Measurements from ENCODE around the gene CGB3. TPM values are rescaled to one million over a fixed set of nuclear protein-coding genes. Genes with fewer than 3 reads are reported as not detected.
A peak's percentile ranks its signal among the peaks of the same experiment; 100 is the strongest.

The CGB3 gene
- total RNA-seq, 1 donor from 2014 or later, result not detected

DNA sequence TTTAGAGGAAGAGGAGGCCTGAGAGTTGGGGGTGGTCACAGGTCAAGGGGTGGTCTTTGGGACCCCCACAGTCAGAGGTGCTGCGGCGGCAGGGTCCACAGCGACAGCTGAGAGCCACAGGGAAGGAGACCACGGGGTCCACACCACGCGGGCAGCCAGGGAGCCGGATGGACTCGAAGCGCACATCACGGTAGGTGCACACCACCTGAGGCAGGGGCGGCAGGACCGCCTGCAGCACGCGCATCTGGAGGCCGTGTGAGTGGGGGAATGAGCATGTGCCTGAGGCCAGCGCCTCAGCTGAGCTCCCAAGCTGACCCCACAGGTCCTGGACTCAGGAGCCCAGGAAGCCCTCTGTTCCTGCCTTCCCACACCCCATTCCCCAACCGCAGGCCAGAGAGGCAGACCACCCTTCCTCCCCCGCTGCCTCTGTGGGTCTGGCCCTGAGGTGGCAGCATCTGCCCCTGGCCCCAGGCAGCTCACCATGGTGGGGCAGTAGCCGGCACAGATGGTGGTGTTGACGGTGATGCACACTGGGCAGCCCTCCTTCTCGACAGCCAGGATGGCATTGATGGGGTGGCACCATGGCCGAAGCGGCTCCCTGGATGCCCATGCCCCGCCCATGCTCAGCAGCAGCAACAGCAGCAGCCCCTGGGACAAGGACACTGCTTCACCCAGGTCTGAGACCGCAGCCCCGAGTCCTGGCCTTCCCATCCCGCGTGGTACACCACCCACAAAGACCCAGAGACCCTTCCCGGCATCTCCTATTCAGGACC is 7.9 kb downstream of the CGB3 start:
- DNase-seq (ENCODE audit: low read depth, low spot score), result no peak

DNA sequence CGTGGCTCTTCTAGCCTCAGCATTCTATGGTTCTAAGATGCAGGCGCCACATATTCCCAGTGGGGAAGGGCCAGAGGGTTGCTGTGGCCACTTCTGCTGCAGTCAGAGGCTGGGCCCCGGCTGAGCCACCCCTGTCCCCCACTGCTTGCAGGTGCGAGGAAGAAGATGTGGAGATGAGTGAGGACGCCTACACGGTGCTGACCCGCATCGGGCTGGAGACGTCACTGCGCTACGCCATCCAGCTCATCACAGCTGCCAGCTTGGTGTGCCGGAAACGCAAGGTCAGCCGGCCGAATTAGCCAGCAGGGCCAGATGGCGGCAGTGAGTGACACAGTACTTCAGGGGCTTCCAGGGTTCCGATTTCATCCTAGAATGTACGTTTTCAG is 9.3 kb downstream of the CGB3 start:
- DNase-seq (ENCODE audit: low read depth, low spot score), result no peak

DNA sequence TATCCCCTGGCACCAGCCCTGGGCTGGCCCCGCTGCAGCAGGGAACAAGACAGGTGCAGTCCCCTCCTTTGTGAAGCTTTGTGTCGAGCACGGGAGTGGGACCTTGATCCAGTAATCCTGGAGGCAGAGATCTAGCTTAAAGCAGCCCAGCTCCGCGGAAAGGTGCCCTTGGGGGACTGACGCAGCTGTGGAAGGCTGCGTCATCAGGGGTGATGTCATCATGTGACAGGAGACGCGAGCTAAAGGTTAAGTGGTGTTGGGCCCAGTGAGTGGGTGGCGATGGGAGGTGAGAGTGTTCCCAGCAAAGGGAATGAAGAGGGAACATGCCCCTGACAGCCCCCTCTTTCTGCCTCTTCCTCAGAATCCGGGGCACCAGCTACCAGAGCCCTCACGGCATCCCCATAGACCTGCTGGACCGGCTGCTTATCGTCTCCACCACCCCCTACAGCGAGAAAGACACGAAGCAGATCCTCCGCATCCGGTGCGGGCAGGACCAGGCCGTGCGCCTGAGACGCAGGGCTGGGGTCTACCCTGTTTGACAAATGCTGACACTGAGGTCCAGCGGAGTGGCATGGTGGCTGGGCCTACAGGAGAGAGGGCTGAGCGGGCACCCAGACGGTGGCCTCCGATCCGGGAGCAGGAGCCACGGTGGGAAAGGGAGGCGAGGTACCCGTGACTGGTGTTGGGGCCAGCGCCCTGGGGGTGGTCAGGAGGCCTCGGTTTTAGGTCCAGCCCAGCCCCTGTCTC is 9.8 kb downstream of the CGB3 start:
- no peak for DNase-seq (ENCODE audit: low read depth, low spot score)

DNA sequence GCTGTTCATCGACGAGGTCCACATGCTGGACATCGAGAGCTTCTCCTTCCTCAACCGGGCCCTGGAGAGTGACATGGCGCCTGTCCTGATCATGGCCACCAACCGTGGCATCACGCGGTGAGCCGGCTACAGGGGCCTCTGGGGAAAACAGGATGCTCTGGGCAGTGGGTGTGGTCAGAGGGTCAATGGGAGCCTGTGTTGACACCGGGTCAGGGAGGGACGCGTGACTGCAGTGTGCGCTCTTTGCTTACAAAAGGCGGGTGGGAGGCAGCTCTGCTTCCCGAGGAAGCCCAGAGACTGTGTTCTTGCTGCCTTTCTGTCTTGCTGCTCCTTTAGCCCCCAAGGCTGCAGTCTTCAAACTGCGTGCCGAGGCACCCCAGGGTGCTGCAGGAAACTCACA is 12.9 kb downstream of the CGB3 start:
- DNase-seq (ENCODE audit: low read depth, low spot score), result no peak

DNA sequence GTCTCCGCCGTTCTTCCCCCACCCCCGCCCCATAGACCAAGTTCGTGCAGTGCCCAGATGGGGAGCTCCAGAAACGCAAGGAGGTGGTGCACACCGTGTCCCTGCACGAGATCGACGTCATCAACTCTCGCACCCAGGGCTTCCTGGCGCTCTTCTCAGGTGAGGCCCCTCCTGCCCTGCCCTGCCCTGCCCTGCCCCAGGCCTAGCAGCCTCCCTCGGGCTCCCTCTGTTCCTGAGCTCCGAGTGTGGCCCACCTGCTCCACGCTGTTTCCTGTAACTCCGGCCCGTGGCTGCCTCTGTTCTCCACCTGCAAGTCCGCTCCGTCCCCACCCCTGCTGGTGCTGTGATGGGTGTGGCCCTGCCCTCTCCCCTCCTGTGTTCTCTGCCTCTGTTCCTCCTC is 13.7 kb downstream of the CGB3 start:
- DNase-seq (ENCODE audit: low read depth, low spot score), result no peak

DNA sequence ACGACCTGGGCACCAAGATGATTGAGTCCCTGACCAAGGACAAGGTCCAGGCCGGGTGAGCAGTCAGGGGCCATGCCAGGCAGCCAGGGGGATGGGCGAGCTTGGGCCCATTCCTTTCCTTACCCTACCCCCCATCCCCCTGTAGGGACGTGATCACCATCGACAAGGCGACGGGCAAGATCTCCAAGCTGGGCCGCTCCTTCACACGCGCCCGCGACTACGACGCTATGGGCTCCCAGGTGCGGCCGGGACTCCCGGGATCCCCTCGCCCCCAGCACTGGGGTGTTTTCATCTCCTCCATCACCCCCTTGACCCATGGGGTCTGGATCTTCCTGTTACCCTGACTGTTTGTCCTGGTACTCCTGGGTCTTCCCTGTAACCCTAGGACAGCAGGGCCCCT is 14.3 kb downstream of the CGB3 start:
- no peak for DNase-seq (ENCODE audit: low read depth, low spot score)

DNA sequence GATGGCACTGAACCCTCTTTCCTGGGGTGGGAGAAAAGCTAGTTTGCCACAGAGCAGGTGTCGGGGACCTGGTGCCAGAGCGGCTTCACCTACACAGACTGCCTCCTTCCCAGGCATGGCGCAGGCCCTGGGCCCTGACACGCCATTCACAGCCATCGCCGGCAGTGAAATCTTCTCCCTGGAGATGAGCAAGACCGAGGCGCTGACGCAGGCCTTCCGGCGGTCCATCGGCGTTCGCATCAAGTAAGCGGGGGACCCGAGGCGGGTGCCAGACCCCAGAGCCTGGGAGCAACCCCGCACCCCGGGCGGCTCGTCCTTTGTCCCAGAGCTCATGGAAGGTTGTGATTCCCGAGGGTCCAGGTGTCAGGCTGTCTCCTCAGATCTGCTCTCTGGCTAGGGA is 17.2 kb downstream of the CGB3 start:
- DNase-seq (ENCODE audit: low read depth, low spot score), result no peak

DNA sequence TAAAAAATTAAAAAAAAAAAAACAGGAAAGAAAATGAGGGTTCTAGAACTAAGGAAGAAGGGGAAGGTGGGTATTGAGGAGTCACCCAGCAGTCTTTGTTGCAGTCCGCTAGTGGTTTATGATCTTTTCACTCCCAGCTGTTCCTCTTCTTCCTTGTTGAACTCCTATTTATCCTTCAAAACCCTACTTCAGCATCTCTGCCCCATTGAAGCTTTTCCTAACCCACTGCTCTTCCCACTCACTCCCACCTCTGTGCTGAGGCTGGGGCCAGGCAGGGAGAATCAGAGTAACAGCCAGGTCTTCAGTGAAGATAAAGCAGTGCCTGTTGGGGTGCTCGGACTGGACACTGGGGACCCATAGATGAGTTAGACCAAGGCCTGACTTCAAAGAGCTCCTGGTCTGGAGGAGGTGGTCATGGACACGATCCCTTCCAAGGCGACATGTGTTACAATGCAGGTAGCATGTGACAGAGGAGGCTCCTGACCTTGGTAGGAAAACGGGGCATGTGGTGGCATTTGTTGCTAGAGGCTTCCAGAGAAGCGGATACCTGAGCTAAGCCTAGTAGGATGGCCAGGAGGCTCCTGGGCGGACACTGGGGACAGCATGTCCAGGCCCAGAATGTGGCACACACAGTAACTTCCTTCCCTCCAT is 19.0 kb downstream of the CGB3 start:
- no peak for DNase-seq (ENCODE audit: low read depth, low spot score)

DNA sequence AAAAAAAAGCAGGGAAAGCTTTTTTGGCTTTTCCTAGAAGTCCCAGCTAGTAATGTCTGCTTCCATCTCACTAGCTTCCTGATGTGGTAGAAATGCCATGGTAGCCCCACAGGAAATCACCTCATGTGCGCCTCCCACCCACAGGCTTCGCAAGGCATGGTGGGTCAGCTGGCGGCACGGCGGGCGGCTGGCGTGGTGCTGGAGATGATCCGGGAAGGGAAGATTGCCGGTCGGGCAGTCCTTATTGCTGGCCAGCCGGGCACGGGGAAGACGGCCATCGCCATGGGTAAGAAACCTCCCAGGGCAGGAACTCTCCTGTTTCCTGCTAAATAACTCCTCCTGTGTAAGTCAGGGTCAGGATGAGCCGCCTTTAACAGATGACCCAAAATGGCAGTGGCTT is 20.0 kb downstream of the CGB3 start:
- no peak for DNase-seq (ENCODE audit: low read depth, low spot score)

DNA sequence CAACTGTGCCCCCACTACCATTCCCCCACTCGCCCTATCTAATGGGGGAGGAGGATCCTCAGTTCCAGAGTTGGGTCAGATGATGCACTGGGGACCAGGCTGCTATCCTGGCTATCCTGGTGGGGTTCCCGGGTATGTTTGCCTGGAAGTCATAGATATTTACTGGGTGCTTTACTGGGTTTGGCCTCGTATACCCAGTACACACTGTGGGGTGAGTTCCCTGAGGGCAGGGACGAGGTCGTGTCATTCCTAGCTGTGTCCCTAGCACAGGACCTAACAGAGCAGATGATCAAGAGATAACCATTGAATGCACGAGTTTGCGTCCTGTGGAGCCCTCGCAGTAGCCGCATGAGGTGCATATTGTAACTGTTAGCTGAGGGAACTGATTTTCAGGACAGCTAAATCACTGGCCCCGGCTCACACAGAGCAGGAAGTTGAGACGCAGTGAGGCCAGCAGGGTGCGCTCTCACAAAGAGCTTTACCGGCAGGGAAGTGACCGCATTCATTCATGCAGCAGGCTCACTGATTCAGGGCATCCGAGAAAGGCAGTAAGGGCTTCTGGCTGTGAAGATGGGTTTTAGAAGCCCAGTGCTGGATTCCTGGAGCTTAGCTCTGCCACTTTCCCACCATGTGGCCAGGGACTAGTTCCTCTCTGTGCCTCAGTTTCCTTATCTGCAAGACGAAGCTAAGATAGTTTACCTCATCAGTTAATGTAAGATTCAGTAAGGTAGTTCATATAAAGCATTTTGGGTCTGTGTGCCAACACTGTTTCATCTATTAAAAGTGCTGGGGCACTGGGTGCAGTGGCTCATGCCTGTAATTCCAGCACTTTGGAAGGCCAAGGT is 24.4 kb downstream of the CGB3 start:
- peak; percentile 30 for DNase-seq (ENCODE audit: low read depth, low spot score)

DNA sequence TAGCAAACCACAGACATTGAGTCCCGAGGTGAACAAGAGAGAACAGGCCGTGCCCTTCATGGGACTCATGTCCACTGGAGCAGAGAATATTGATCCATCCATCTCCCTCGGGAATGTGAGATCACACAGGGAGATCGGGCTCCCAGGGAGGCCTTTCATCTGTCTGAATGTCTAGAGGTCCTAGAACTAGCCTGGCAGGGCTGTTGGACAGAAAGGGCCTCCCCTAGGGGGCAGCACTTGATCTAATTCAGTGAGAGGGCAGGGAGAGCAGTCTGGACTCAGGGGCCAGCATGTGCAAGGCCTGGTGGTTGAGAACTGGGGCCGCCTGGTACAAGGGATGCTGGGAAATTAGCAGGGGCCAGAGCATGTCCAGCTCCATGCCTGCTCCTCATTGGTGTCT is 26.2 kb downstream of the CGB3 start:
- DNase-seq (ENCODE audit: low read depth, low spot score), result no peak

DNA sequence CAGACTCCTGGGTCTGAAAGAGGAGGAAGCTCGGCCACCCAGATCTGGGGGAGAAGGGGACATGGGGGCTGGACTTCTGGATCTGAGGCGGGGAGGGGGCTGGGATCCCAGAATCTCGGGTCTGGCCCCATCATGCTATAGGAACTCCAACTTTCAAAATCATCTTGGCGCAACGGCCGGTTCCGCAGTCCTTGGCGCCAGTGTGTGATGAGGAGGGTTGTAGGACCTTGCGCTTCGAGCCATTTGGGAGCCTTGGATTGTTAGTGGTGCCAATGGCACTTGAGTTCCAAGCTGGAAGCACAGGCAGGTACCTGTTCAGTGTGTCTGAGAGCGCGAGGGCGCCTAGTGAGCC is 30.1 kb downstream of the CGB3 start:
- DNase-seq (ENCODE audit: low read depth, low spot score), result no peak

DNA sequence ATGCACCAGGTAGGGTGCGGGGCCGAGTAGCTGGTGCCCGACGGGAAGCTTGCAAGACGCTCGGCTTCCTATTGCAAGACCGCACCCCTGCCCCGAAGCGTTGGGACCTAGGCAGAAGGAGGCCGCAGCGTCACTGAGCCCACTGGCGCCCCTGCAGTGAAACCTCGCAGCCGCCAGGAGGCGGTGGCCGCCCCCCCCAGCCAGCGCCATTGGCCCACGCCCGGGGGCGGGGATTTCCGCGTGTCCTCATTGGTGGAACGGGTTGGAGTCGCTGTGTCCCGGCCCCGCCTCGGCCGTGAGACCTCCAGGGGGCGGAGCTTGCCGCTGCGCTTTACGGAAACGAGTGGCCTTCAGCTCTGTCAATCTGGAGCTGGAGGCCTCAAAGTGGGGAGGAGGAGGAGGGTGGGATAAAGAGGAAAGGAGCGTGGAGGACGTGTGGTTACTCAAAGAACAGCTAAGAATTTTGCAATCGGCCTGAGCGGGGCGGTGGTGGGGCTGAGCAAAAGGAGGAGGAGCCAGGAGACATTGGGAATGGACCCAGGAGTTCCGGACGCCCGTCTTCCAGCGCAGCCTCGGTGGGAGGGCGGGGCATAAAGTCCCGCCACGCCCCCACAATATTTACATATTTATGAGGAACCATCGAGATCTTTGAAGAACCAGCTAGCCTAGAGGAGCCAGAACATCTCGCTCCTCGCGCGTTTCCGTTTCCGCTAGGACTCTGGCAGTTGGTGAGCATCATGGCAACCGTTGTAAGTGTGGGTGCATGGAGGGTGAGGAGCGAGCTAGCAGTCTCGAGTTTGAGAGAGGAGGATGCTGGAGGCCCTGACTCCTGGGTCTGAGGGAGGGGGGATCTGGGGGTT is 30.7 kb downstream of the CGB3 start, which contains the start of the genes GYS1 and RUVBL2:
Gene GYS1, minus strand, starts transcription at position 135 of the 860 bp plus-strand sequence. CDS start 197 bp downstream, outside the sequence.
Gene RUVBL2, plus strand, starts transcription at position 713 of the 860 bp plus-strand sequence. Its CDS starts 25 bp downstream, at position 738.
- DNase-seq (ENCODE audit: low read depth, low spot score), result peak; percentile 96

DNA sequence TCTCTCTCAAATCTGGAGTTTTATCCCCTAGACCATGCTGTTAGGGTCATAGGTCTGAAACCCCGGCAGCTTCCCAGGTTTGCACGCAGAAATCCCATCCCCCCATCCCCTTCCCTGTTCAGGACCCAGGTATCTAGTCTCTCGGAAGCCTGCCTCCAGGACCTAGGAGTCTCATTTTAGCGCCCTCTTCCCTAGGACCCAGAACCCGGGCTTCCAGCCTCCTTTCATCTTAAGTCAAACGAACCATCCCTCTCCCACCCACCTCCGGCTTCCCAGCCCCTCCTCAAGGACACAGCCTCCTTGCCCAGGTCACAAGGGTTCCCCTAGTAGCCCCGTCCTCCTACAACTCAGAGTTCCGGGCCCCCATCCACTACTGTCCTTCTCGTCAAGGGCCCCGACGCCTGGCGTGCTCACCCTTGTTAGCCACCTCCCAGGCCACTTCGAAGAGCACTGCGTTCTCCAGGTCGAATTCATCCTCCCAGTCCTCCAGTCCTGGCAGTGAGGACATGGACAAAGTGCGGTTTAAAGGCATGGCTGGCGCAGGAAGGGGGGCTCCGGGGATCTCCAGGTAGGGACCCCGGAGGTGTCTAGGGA is 31.5 kb downstream of the CGB3 start:
- DNase-seq (ENCODE audit: low read depth, low spot score), result no peak

DNA sequence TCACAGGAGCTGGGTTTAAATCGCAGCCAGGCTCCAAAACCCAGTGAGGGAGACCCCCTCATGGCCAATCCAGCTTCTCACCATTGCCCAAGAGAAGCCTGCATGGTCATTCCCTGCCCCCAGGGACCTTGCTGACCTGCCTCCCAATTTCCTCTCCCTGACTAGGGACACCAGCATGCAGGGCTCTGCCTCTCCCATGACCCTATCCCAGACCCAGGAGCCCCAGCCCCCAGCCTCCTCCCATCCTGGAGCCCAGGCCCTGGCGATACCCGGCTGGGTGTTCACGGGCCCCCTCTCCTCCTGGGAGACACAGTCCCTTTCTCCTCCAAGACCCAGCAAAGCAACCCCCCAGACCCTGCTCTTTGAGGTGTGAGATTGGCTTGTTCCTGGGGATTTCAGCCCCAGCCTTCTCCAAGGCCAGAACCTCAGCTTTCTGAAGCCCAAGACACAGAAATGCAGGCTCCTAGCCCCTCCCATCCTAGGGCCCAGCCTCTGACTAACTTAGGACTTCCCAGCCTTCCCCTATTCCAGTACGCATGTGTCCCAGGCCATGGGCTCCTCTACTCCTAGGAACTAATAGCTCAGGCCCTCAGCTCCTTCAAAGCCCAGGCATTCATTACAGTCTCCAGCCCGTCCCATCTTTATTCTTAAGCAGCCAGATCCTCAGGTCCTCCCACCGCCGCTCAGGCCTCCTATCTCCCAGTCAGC is 32.1 kb downstream of the CGB3 start:
- DNase-seq (ENCODE audit: low read depth, low spot score), result peak; percentile 32

DNA sequence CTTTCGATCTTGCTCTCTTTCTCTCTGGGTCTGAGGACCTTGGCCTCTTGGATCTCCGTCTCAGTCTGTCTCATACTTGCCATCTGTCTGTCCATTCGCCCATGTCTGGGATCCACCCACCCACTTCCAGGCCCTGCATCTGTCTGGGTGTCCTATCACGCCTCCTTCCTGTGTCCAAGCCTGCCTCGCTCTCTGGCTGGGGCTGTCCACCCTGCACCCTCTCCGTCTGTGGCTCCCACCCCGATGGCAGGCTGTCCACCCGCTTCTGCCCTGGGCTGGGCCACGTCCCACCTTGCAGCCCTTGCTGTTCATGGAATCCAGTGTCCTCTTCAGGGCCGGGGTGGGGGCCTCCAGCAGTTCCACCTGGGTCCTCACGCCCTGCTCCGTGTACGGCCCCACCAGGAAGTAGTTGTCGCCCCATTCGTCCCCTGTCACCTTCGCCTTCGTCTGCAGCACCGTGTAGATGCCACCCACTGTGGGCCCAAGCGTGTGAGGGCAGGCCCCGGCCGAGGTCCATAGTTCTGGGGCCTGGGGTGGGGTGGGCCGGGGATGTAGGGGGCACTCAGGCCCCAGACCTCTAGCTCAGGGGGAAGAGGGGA is 33.0 kb downstream of the CGB3 start:
- DNase-seq (ENCODE audit: low read depth, low spot score), result no peak

DNA sequence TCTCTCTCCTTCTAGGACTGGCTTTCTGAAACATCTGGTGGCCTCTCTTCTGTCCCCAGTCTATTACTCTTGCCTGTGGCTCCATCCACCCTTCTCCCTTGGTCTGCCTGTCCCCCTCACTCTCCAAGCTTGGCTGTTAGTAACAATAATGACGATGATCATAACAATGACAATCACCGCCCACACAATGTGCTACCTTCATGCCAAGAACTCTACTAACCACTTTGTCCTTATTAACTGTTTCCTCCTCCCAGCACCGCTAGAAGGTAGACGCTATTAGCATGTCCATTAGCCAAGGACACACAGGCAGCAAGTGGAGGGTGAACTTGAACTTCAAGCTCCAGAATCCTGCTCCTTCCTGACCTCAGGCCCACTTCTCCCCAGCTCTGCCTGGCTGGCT is 33.7 kb downstream of the CGB3 start:
- no peak for DNase-seq (ENCODE audit: low read depth, low spot score)

DNA sequence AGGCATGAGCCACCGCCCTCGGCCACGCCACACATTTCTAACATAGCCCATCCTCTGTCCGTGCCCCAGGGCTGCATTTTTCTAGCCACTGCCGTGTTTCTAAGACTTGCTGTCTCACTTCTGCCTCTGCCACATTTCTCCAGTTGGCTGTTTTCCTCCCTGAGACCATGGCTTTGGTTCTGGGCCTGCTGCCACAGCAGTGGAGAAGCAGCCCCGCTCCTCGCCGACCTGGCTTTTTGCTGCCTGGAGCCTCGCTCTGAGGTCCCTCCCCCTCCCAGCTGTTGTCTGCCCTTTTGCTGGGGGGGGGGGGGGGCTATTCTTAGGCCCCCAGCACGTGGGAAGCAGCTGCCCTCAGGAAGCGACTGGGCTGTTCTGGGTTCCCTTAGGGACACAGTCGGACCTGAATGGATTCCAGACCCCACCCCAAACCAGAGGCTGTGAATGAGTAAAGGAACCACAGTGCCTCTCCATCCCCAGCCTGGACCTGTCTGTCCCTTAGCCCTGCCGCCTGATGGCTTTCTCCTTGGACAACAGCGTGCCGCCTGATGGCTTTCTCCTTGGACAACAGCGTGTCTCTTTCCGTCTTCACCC is 34.3 kb downstream of the CGB3 start:
- DNase-seq (ENCODE audit: low read depth, low spot score), result no peak

DNA sequence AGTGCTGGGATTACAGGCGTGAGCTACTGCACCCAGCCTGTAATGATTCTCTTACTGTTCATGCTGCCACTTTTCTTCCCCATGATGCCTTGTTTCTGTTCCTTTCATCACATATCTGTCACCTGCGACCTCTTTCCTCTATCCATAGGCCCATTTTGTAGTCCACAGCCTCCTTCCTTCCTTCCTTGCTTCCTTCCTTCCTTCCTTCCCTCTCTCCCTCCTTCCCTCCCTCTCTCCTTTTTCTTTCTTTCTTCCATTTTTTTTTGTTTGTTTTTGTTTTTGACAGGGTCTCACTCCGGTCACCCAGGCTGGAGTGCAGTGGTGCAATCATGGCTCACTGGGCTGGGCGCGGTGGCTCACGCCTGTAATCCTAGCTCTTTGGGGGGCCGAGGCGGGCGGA is 35.3 kb downstream of the CGB3 start:
- DNase-seq (ENCODE audit: low read depth, low spot score), result no peak

All from pulmonary artery endothelial cell (primary cell).